ENCODE results near the gene CCDC191. TPM values are rescaled to one million over a fixed set of nuclear protein-coding genes. Genes with fewer than 3 reads are reported as not detected.
A peak's percentile ranks its signal among the peaks of the same experiment; 100 is the strongest.

The CCDC191 gene
- total RNA-seq, 1 donor from 2014 or later = 2.9 TPM

GRCh38 chr3:114026331-114026730 is 30.0 kb downstream of the CCDC191 start:
- H3K9me3 Mint-ChIP-seq (ENCODE audit: low read depth) = no peaks in the 10 kb centered on the region
- no peak for DNase-seq (ENCODE audit: low spot score)
- no peak for TF ChIP-seq CTCF (IDR thresholded peaks at IDR 0.05)
- no peak overlapping the region for H3K4me3 Mint-ChIP-seq (ENCODE audit: unreplicated experiment)
- peaks cover 3% of the 10 kb centered on the region for H3K36me3 Mint-ChIP-seq (ENCODE audit: low read depth)
- no peaks in the 10 kb centered on the region for H3K27me3 Mint-ChIP-seq (ENCODE audit: low read depth)
- H3K27ac Mint-ChIP-seq (ENCODE audit: unreplicated experiment) = no peak overlapping the region
- H3K4me1 Mint-ChIP-seq (ENCODE audit: low read depth) = no peaks in the 10 kb centered on the region

GRCh38 chr3:114025451-114025850 is 30.9 kb downstream of the CCDC191 start:
- no peaks in the 10 kb centered on the region for H3K27me3 Mint-ChIP-seq (ENCODE audit: low read depth)
- TF ChIP-seq CTCF (IDR thresholded peaks at IDR 0.05) = no peak
- H3K4me1 Mint-ChIP-seq (ENCODE audit: low read depth) = no peaks in the 10 kb centered on the region
- no peaks in the 10 kb centered on the region for H3K9me3 Mint-ChIP-seq (ENCODE audit: low read depth)
- H3K4me3 Mint-ChIP-seq (ENCODE audit: unreplicated experiment) = no peak overlapping the region
- DNase-seq (ENCODE audit: low spot score) = no peak
- peaks cover 3% of the 10 kb centered on the region for H3K36me3 Mint-ChIP-seq (ENCODE audit: low read depth)
- H3K27ac Mint-ChIP-seq (ENCODE audit: unreplicated experiment) = peak overlapping the region; percentile 1

GRCh38 chr3:114022145-114022802 is 34.1 kb downstream of the CCDC191 start:
- DNase-seq (ENCODE audit: low spot score) = no peak
- no peaks in the 10 kb centered on the region for H3K4me1 Mint-ChIP-seq (ENCODE audit: low read depth)
- no peak overlapping the region for H3K27ac Mint-ChIP-seq (ENCODE audit: unreplicated experiment)
- TF ChIP-seq CTCF (IDR thresholded peaks at IDR 0.05) = no peak
- no peaks in the 10 kb centered on the region for H3K36me3 Mint-ChIP-seq (ENCODE audit: low read depth)
- no peaks in the 10 kb centered on the region for H3K9me3 Mint-ChIP-seq (ENCODE audit: low read depth)
- no peak overlapping the region for H3K4me3 Mint-ChIP-seq (ENCODE audit: unreplicated experiment)
- no peaks in the 10 kb centered on the region for H3K27me3 Mint-ChIP-seq (ENCODE audit: low read depth)

- H3K4me3 Mint-ChIP-seq (ENCODE audit: unreplicated experiment) = no peak overlapping the region
- H3K4me1 Mint-ChIP-seq (ENCODE audit: low read depth) = no peaks in the 10 kb centered on the region
- no peaks in the 10 kb centered on the region for H3K9me3 Mint-ChIP-seq (ENCODE audit: low read depth)
- no peaks in the 10 kb centered on the region for H3K36me3 Mint-ChIP-seq (ENCODE audit: low read depth)
- TF ChIP-seq CTCF (IDR thresholded peaks at IDR 0.05) = no peak
- no peak overlapping the region for H3K27ac Mint-ChIP-seq (ENCODE audit: unreplicated experiment)
- DNase-seq (ENCODE audit: low spot score) = no peak
- no peaks in the 10 kb centered on the region for H3K27me3 Mint-ChIP-seq (ENCODE audit: low read depth)
These were observed 35.4 kb downstream of the CCDC191 start for GRCh38 chr3:114020907-114021306.

GRCh38 chr3:114019486-114019885 is 36.8 kb downstream of the CCDC191 start:
- no peak for TF ChIP-seq CTCF (IDR thresholded peaks at IDR 0.05)
- Mint-ChIP-seq H3K9me3 (ENCODE audit: low read depth) (no peaks in the 10 kb centered on the region), H3K4me1 (ENCODE audit: low read depth) (no peaks in the 10 kb centered on the region), H3K27me3 (ENCODE audit: low read depth) (no peaks in the 10 kb centered on the region), H3K36me3 (ENCODE audit: low read depth) (peaks cover 2% of the 10 kb centered on the region), H3K27ac (ENCODE audit: unreplicated experiment) (no peak overlapping the region), H3K4me3 (ENCODE audit: unreplicated experiment) (no peak overlapping the region)
- no peak for DNase-seq (ENCODE audit: low spot score)

Data from chondrocyte (in vitro differentiated cells).